HG03457 (cell line): Measurements from ENCODE around the gene MBD1.
"Not testable (repeated sequence)": the region's sequence is repeated elsewhere in the genome, so short reads cannot be mapped to it uniquely, and the experiment has no call there.

Experiments used
- ATAC-seq: cut with Tn5 transposase; IDR thresholded peaks from one replicate; pipeline ENCODE4 v1.9.1; 2021; ENCODE audit warnings: moderate number of reproducible peaks; ENCODE audit not compliant: unreplicated experiment

Gene MBD1, protein sequence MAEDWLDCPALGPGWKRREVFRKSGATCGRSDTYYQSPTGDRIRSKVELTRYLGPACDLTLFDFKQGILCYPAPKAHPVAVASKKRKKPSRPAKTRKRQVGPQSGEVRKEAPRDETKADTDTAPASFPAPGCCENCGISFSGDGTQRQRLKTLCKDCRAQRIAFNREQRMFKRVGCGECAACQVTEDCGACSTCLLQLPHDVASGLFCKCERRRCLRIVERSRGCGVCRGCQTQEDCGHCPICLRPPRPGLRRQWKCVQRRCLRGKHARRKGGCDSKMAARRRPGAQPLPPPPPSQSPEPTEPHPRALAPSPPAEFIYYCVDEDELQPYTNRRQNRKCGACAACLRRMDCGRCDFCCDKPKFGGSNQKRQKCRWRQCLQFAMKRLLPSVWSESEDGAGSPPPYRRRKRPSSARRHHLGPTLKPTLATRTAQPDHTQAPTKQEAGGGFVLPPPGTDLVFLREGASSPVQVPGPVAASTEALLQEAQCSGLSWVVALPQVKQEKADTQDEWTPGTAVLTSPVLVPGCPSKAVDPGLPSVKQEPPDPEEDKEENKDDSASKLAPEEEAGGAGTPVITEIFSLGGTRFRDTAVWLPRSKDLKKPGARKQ

DNA sequence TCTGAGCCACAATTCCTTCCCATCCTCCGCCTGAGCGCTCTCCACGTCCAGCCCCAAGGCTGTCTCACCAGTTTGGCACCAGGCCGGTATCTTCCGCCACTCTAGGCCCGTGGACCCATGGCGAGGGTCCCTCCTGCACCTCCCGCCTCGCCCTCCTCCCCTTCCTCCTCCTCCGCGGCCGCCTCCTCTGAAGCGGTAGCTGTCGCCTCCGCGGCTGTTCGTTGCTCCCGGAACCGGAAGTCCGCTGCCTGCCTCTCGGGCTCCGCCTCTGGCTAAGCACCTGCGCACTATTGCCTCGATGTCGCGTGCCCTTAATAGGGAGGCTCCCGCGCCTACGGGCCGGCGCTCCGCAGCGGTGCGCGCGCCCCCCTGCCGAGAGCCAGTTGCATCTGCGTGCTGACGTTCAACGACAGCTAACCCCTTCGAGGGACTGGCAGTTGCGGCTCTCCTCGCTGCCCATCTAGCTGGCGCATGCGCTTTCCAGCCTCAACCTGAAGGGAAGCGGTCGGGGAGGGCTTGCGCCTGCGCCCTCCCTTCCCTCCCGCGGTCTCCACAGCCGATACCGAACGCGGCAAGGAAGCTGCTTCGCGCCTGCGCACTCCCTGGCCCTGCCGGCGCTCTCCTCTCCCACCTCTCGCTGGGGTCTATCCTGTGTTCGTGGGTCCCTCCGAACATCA is at the start of gene MBD1:
MBD1 (minus strand) TSS at position 229 of the 677 bp plus-strand sequence. CDS start 1,531 bp downstream, outside the sequence.
- peak; percentile 76 for ATAC-seq

DNA sequence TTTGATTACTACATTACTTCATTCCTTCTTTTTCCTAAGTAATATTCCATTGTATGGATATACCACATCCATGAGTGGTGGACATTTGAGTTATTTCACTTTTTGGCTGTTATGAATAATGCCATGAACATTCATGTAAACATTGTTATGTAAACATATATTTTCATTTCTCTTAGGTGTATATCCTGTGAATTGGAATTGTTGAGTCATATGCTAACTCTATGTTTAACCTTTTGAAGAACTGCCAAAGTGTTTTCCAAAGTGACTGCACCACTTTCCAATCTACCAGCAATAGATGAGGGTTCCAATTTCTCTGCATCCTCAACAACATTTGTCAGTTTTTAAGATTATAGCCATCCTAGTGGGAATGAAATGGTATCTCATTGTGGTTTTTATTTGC is 48.9 kb upstream of the MBD1 start:
- no peak for ATAC-seq

- no peak for ATAC-seq
Observed at GRCh38 chr18:50327983-50328382, 46.7 kb upstream of the MBD1 start.

GRCh38 chr18:50320719-50321118 is 39.4 kb upstream of the MBD1 start:
- ATAC-seq, result no peak

GRCh38 chr18:50315100-50315871 is 34.0 kb upstream of the MBD1 start:
- ATAC-seq, result peak; percentile 61

DNA sequence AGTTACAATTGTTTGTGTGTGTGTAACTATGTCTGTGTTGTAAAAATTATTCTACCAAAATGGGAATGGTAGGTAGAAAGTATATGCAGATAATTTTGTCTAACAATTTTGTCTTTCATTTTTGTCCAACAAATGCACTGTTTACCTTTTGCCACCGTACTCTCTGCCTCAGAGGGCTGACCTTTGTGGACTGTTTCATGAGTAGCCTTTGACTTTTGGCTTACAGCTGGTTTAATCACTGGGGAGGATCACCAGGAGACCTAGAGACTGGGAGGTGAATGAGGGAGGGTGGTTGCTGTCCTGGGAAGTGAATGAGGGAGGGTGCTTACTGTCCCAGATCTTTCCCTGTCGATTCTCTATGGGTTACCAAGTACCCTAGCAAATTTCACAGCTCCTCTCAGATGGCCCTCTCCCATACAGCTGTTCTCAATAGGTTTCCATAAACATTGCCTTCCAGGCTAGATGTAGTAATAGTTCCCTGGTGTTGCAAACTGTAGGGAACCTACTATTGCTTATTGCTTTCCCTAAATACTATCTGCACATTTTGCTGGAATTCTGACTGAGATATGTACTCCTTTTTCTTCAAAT is 32.6 kb upstream of the MBD1 start:
- ATAC-seq, result no peak

DNA sequence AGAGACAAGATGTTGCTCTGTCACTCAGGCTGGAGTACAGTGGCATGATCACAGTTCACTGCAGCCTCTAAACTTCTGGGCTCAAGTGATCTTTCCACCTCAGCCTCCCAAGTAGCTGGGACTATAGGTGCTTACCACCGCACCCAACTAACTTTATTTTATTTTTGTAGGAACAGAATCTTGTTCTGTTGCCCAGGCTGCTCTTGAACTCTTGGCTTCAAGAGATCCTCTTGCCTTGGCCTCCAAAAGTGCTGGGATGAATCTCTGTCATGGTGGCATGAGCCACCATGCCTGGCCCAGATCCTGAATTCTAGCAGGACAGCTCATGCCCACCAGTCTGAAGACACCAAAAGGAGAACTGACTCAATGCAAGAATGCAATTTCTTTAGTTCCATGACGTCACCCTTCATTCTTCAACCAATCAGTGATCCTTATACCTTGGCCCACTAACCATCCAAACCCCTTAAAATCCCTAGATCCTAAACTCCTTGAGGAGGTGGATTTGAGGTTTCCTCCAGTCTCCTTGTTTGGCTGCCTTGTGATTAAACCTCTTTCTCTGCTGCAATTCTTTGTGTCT is 31.8 kb upstream of the MBD1 start:
- peak; percentile 25 for ATAC-seq

DNA sequence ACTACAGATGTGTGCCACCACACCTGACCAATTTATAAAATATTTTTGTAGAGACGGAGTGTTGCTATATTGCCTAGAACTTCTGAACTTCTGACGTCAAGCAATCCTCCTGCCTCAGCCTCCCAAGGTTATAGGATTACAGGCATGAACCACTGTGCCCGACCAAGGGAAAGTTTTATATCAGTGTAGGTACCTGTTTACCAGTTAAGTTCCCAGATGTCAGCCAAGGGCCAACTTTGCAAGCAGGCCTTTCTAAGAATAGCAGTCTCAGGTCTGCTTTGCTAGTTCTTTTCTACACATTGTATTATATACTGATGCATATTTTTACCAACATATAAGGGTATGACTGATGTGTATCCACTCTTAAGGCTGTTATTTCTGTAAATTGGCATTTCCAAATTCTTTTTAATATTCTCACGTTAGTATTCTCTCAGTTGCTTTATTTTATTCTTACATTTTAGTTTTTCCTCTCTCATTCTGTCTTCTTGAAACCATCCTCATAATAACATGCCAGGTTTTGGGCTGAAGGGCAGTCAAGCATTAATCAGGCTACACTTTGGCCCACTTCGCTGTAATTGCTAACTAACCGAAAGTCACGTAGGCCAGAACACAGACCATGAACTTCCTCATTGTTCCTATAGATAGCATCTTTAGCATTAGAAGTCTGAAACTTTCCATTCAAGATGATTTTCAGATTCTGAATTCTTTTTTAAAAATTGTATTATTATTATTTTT is 31.1 kb upstream of the MBD1 start:
- peak; percentile 55 for ATAC-seq

- ATAC-seq, result no peak
Observed at GRCh38 chr18:50311650-50312049, 30.3 kb upstream of the MBD1 start.

DNA sequence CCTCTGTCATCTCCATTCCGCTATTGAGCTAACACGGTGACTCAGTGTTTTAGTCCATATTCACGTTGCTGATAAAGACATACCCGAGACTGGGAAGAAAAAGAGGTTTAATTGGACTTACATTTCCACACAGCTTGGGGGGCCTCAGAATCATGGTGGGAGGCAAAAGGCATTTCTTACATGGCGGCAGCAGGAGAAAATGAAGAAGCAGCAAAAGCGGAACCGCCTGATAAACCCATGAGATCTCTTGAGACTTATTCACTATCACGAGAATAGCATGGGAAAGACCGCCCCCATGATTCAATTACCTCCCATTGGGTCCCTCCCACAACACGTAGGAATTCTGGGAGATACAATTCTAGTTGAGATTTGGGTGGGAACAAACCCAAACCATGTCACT is 28.8 kb upstream of the MBD1 start:
- no peak for ATAC-seq

DNA sequence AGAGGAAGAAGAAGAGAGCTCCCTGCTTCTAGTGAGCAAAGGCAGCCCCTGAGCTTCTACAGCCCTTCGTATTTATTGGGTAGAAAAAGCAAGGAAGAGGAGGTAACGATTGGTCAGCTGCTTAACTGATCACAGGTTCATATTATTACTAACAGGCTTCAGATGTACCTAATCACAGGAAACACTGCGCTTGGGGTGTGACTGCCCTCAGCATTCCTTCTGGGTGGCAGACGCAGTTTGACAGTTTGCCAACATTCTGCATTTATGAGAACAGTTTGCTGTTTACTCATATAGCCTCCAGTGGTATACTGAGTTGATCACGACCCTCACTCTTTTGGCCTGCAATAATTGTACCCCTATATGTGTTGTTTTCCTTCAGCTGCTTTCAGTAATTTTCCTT is 27.5 kb upstream of the MBD1 start:
- not testable (repeated sequence) for ATAC-seq

DNA sequence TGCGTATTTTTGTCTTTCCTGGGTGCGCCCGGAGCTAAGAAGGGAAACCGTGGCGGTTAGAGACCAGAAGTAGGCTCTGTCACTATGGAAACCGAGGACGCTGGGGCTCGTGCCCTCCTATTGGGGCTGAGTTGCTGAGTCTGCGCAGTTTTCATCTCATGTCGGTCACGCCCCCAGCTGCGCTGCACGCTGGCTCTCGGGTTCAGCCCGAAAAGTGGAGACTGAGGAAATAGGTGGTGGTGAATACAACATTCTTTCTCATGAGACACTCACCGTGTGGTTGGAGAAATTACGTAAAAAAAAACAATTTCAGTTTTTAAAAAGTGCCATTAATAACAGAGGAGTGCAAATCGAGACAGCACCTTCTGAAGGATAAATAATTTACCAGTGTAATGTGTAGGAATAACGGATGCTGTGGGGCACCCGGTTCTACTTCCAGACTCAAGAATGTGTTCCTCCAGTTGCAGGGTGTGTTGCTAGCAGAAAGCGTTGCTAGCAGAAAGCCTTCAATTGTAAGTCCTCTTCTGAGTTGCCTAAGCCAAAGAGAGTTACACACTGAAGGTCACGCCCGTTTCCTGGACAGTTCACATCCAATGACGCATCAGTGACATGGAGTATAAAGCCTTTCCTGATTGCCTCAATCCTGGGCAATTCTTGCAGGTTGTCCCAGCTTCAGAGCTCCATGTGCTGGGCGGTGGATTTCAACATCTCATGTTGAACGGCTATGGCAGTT is 26.6 kb upstream of the MBD1 start:
- peak; percentile 79 for ATAC-seq

GRCh38 chr18:50307400-50307737 is 26.0 kb upstream of the MBD1 start:
- no peak for ATAC-seq

DNA sequence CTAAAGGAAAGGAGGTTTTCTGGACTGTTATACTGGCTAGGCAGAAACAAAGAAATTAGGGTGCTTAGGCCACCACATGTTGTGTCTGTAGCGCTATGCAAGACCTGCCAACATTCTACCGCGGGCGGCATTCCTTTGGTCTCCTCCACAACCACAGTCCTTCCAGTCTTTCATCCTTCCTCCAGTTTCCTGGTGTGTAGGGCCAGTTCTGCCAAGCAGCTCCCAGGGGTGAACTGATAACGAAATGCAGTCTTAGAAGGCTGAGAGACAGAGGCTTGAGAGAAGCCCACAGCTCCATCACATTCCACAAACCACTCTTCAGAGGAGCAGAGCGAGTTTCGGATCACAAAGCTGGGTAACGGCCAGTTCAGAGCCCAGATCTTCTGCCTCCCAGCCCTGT is 25.6 kb upstream of the MBD1 start:
- ATAC-seq, result no peak

GRCh38 chr18:50301074-50301473 is 19.8 kb upstream of the MBD1 start:
- ATAC-seq, result no peak

GRCh38 chr18:50299626-50300388 is 18.5 kb upstream of the MBD1 start:
- ATAC-seq, result no peak

DNA sequence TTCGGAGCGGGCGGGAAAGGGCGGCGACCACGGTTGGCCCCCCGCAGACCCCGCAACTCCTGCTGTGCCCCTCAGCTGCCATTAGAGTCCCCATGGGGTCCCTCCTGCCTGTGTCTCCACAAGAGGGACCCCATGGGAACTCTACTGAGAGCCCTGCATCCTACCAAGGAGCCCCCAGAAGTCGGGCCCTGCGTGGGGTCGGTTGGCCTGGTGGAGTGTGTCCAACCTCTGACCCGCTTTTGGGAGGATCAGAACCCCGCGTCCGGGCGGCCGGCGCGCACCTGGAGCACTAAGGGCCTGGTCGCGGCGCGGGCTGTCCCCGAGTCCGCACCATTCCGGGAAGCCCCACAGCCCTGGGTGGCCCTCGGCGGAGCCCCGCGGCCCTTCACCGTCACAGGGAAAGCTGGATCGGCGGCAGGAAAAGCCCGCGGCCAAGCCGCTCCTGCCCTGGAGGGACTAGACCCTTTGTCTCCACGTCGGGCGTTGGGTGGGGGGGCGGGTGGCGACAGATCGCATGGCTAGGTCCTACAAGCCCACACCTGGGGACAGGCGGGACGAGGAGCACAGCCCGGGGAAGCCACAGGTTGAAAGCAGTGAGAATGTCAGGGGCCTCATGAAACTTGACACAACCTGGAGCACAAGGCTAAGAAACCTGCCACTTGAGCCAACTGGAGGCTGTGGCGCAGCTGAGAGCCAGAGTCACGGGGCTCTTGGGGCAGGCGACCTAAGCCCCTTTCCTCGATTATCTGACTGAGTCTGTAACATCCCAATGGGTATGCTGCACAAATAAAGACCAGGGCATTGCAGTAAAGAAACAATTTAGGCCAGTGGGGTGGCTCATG is 17.3 kb upstream of the MBD1 start:
- ATAC-seq, result no peak
